ENCODE data around the gene SIN3B. TPM values are rescaled to one million over a fixed set of nuclear protein-coding genes. Genes with fewer than 3 reads are reported as not detected.

The SIN3B gene
- total RNA-seq, 1 donor from 2014 or later, result 47.8 TPM

GRCh38 chr19:16824658-16825311, 4.4 kb upstream of the SIN3B start:
- peak; percentile 51 for DNase-seq

GRCh38 chr19:16825312-16826052, 3.7 kb upstream of the SIN3B start:
- DNase-seq, result peak; percentile 46

- DNase-seq, result no peak
These were observed 658 bp downstream of the SIN3B start for GRCh38 chr19:16829822-16830289.

GRCh38 chr19:16830679-16831078, 1.5 kb downstream of the SIN3B start:
- DNase-seq, result no peak

GRCh38 chr19:16831531-16831930, 2.3 kb downstream of the SIN3B start:
- DNase-seq, result no peak

GRCh38 chr19:16834747-16835146, 5.5 kb downstream of the SIN3B start:
- no peak for DNase-seq

GRCh38 chr19:16836115-16837034, 7.2 kb downstream of the SIN3B start:
- no peak for DNase-seq

GRCh38 chr19:16837035-16837362, 7.8 kb downstream of the SIN3B start:
- no peak for DNase-seq

- DNase-seq, result no peak
These were observed 12.3 kb downstream of the SIN3B start for GRCh38 chr19:16841391-16841926.

- no peak for DNase-seq
These were observed 17.7 kb downstream of the SIN3B start for GRCh38 chr19:16846901-16847300.

GRCh38 chr19:16847430-16847829, 18.2 kb downstream of the SIN3B start:
- DNase-seq, result no peak

GRCh38 chr19:16849168-16849567, 20.0 kb downstream of the SIN3B start:
- DNase-seq, result no peak

GRCh38 chr19:16850133-16850532, 20.9 kb downstream of the SIN3B start:
- no peak for DNase-seq

GRCh38 chr19:16851031-16851712, 22.0 kb downstream of the SIN3B start:
- no peak for DNase-seq

- DNase-seq, result no peak
These were observed 23.9 kb downstream of the SIN3B start for GRCh38 chr19:16853066-16853465.

GRCh38 chr19:16856091-16856490, 26.9 kb downstream of the SIN3B start:
- no peak for DNase-seq

GRCh38 chr19:16859626-16860025, 30.4 kb downstream of the SIN3B start:
- no peak for DNase-seq

GRCh38 chr19:16860118-16860517, 30.9 kb downstream of the SIN3B start:
- DNase-seq, result no peak

- no peak for DNase-seq
These were observed 31.8 kb downstream of the SIN3B start for GRCh38 chr19:16861011-16861410.

GRCh38 chr19:16861834-16862233, 32.6 kb downstream of the SIN3B start:
- DNase-seq, result no peak

GRCh38 chr19:16862826-16863415, 33.7 kb downstream of the SIN3B start:
- DNase-seq, result no peak

GRCh38 chr19:16867211-16867610, 38.0 kb downstream of the SIN3B start:
- no peak for DNase-seq

Data from skin of body (tissue), 2 donors.